ENCODE measurements around the gene EXOSC5. TPM values are rescaled to one million over a fixed set of nuclear protein-coding genes. Genes with fewer than 3 reads are reported as not detected.
"Not testable (repeated sequence)": the region's sequence is repeated elsewhere in the genome, so short reads cannot be mapped to it uniquely, and the experiment has no call there.

The EXOSC5 gene
- total RNA-seq, 1 donor from 2014 or later = 16.7 TPM

GRCh38 chr19:41408846-41409245 is 11.7 kb upstream of the EXOSC5 start:
- not testable (repeated sequence) for DNase-seq (ENCODE audit: extremely low read depth, low read depth, low spot score)

GRCh38 chr19:41408256-41408655 is 11.1 kb upstream of the EXOSC5 start:
- DNase-seq (ENCODE audit: extremely low read depth, low read depth, low spot score) = no peak

DNA sequence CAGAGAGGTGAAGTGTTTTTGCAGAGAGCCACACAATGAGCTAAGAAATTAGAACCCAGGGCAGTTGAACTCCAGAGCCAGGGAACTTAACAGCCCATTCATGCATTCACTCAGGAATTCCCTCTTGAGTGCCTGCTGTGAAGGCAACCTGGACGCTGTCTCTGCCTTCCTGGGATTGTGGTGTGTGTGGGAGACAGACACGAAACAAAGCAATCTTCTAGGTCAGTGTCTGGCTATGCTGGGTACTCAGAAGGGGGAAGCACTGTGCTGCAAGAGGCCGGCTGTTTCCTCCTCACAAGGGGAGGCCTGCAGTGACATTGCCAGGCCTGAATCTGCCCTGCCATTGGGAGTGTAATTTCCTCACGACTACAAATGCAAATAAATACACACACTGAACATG is 10.1 kb upstream of the EXOSC5 start:
- DNase-seq (ENCODE audit: extremely low read depth, low read depth, low spot score) = no peak

GRCh38 chr19:41405776-41406175 is 8.6 kb upstream of the EXOSC5 start:
- no peak for DNase-seq (ENCODE audit: extremely low read depth, low read depth, low spot score)

- no peak for DNase-seq (ENCODE audit: extremely low read depth, low read depth, low spot score)
Measured at GRCh38 chr19:41403181-41403970, 6.2 kb upstream of the EXOSC5 start.

- DNase-seq (ENCODE audit: extremely low read depth, low read depth, low spot score) = no peak
Measured at GRCh38 chr19:41402010-41402409, 4.9 kb upstream of the EXOSC5 start.

- DNase-seq (ENCODE audit: extremely low read depth, low read depth, low spot score) = peak; percentile 60
Measured at GRCh38 chr19:41401483-41401882, 4.3 kb upstream of the EXOSC5 start.

- DNase-seq (ENCODE audit: extremely low read depth, low read depth, low spot score) = no peak
Measured at GRCh38 chr19:41399525-41399924, 2.4 kb upstream of the EXOSC5 start.

- DNase-seq (ENCODE audit: extremely low read depth, low read depth, low spot score) = no peak
Measured at GRCh38 chr19:41399091-41399490, 1.9 kb upstream of the EXOSC5 start.

DNA sequence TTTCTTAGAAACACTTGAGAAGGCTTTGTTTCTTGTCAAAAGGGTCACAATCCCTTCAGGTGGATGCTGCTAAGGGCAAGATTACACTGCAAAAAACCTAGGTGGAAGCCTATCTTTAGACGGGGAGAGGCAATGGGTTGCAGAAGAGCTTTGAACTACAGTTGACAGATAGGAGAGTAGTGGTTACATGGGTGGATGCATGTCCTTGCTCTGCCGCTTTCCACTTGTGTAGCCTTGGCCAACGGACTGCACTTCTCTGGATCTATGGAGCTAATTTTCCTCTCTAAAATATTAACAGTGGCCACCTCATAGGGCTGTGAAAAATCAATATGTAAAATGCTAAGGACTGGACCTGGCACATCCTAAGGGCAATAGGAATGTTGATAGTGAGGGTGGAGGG is 1.4 kb upstream of the EXOSC5 start:
- DNase-seq (ENCODE audit: extremely low read depth, low read depth, low spot score) = no peak

- no peak for DNase-seq (ENCODE audit: extremely low read depth, low read depth, low spot score)
Measured at GRCh38 chr19:41398050-41398418, 875 bp upstream of the EXOSC5 start.

DNA sequence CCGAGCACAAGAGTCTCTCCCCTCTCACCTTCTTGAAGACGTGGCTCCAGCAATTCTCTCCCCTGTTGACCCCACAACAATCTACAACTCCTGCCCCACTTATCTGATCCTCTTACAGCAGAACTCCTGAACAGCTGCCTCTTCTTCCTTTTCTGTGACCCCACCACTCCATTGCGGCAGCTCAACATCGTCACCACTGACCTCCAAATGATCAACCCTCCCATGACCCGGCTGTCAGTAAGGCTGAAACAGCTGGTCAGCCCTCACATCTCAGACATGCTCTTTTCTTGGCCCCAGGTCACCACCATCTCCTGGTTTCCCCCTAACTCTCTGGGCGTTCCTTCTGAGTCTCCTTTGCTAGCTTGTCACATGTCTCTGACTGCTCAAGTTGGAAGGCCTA is 1.8 kb downstream of the EXOSC5 start:
- DNase-seq (ENCODE audit: extremely low read depth, low read depth, low spot score) = no peak

- DNase-seq (ENCODE audit: extremely low read depth, low read depth, low spot score) = no peak
Measured at GRCh38 chr19:41392775-41393174, 4.4 kb downstream of the EXOSC5 start.

DNA sequence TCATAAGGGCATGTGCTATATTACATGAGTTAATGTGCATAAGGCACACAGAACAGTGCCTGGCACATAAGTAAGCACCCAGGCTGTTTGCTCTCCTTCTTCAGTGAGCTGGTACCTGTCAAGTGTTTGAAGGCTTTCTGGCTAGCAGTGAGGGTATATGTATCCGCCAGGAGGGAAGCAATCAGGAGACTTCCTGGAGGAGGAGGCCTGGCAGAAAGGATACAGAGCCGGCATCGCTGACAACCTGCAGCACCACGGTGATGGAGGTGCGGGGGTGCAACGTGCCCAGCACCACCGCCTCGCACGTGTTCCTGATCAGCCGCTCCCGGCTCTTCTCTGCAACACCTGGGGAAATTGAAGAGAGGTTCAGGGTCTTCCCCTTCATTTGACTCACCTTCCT is 5.5 kb downstream of the EXOSC5 start:
- no peak for DNase-seq (ENCODE audit: extremely low read depth, low read depth, low spot score)

- no peak for DNase-seq (ENCODE audit: extremely low read depth, low read depth, low spot score)
Measured at GRCh38 chr19:41386442-41386841, 10.7 kb downstream of the EXOSC5 start.

GRCh38 chr19:41384351-41384750 is 12.8 kb downstream of the EXOSC5 start:
- DNase-seq (ENCODE audit: extremely low read depth, low read depth, low spot score) = no peak

DNA sequence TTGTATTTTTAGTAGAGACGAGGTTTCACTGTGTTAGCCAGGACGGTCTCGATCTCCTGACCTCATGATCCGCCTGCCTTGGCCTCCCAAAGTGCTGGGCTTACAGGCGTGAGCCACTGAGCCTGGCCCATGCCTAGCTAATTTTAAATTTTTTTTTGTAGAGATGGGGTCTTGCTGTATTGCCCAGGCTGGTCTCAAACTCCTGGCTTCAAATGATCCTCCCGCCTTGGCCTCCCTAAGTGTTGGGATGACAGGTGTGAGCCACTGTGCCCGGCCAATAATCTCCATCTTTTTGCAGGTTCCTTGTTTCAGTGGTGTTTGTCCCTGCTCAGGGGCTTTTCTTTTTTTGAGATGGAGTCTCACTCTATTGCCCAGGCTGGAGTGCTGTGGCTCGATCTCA is 15.6 kb downstream of the EXOSC5 start:
- DNase-seq (ENCODE audit: extremely low read depth, low read depth, low spot score) = not testable (repeated sequence)

- no peak for DNase-seq (ENCODE audit: extremely low read depth, low read depth, low spot score)
Measured at GRCh38 chr19:41377977-41378709, 19.0 kb downstream of the EXOSC5 start.

DNA sequence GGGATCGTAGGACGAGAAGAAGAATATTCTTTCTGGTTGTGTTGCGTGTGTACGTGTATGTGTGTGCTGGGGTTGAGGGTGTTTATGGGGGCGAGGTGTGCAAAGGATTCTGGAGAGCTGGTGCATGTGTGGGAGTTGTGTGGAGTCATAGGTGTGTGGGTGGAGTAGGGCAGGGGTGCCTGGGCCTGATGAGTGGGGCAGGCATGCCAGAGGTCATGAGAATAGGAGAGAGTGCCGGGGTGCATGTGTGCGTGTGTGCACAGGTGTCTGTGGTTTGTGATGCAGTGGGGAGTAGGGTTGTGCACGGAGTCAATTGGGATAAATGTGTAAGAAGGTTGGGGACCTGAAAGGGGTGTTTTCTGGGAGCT is 20.2 kb downstream of the EXOSC5 start:
- DNase-seq (ENCODE audit: extremely low read depth, low read depth, low spot score) = no peak

DNA sequence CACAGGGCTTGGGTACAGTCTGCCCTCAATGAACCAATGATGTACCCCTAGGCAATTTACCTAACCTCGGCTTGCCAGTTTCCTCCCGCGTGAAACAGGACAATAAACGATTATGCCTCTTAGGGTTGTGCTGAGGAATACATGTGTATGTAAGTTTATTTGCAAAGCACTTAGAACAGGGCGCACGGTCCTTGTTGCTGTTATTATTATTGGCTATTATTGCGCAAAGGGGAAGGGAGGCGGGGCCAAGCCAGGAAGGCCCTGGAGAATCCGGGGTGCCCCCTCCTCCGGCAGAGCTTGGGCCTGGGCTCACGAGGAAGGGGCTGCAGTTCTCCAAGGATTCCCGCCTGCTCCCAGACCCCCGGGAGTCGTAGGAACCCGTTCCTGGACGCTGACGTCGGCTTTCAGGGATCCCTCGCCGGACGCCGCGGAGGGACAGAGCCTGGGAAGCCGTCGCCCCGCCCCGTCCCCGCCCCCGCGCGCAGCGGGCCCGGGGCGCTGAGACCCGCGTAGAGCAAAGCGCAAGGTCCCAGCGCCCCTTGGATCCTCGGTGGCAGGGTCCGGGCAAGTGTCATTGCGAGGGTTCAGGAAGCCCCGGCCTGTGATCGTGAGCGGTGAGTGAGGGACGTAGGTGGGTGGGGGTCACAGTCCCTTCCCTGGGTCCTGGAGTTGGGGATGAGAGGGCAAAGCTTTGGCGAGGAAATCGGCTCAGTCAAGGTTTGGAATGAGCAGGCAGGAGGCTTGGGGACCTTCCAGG is 20.7 kb downstream of the EXOSC5 start, which contains the start of gene TMEM91:
TMEM91 (plus strand) TSS at position 293 of the 757 bp plus-strand sequence. CDS start 1,777 bp downstream, outside the sequence.
- no peak for DNase-seq (ENCODE audit: extremely low read depth, low read depth, low spot score)

DNA sequence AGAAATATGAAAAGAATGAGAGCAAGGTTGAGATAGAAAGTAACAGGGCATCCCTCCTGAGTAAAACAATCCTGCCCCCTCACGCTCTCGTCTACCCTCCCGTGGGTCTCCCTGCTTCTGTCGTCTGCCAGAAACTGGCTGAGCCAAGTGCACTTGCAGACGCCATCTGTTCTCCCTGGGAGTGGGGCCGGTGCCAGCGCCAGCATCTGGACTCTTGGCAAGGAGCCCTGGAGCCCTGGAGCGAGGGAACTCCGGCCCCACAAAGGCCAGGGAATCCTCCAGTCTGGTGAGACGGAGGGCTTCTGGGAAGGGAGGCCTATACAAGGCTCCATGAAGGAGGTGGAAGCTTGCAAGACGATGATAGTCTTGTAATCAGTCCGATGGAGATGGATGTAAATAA is 23.2 kb downstream of the EXOSC5 start:
- DNase-seq (ENCODE audit: extremely low read depth, low read depth, low spot score) = no peak
